Measurements from ENCODE around the gene HCN3.

The HCN3 gene

DNA sequence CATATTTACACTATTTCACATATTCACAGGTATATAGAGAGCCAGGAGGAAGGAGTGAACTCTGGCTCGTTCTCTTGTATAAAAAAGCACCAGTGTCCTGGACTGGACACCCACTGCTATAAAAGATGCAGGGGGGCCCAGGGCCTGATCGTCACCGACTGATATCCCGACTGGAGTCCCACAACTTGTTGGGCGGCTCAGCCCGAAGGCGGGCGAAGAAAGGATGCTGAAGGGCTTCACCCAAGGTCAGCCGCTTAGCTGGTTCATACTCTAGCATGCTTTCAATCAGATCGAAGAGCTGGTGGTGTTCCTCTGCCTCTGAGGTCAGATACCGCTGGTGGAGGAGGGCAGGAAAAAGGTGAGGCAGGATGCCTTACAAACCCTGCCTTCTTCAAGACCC lies 14.2 kb upstream of the HCN3 start:
- H3K4me1 Mint-ChIP-seq (ENCODE audit: low read depth), result peaks cover 31% of the 10 kb centered on the region
- H3K4me3 Mint-ChIP-seq, result peak overlapping the region; percentile 60
- peaks cover 61% of the 10 kb centered on the region for H3K36me3 Mint-ChIP-seq (ENCODE audit: low read depth)
- H3K9me3 Mint-ChIP-seq, result no peaks in the 10 kb centered on the region
- H3K27ac Mint-ChIP-seq, result peak overlapping the region; percentile 36
- no peaks in the 10 kb centered on the region for H3K27me3 Mint-ChIP-seq (ENCODE audit: low read depth)

DNA sequence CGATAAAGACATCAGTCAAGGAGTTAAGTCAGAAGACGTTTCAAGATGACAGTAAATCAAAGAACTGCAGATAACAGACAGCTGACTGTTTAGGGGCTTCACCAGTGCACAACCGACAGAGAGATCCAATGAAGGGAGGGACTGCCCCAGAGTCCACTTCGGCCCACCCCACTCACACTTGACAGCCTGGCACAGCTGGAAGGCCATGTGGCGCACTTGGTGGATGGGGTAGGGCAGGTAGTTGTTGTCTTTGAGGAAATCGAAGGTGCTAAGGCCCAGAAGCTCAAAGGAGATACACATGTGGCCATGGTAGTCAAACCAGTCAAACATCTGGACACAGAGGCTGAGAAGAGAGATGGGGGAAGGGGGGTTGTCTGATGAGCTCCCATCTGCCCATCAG lies 10.7 kb upstream of the HCN3 start:
- peaks cover 28% of the 10 kb centered on the region for H3K4me1 Mint-ChIP-seq (ENCODE audit: low read depth)
- no peaks in the 10 kb centered on the region for H3K9me3 Mint-ChIP-seq
- H3K36me3 Mint-ChIP-seq (ENCODE audit: low read depth), result peaks cover 64% of the 10 kb centered on the region
- H3K27me3 Mint-ChIP-seq (ENCODE audit: low read depth), result no peaks in the 10 kb centered on the region
- H3K27ac Mint-ChIP-seq, result no peak overlapping the region
- H3K4me3 Mint-ChIP-seq, result no peak overlapping the region

DNA sequence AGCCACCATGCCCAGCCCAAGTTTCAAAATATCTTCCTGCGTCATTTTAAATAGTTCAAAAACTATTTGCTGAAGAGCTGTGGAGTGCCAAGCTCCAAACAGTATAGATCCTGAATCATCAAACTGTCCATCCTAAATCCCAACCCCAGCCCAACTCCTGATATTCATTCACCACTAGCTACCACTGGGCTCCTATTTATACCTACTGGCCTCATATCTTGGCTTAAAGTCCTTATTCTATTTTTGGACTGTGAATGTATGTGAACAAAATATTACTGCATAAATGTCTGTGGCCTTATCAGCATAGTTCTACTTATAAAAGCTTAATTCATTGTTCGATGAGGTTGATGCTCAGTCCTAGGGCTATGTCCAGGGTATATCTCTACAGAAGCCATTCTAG lies 9.9 kb upstream of the HCN3 start:
- no peaks in the 10 kb centered on the region for H3K27me3 Mint-ChIP-seq (ENCODE audit: low read depth)
- H3K4me1 Mint-ChIP-seq (ENCODE audit: low read depth), result peaks cover 27% of the 10 kb centered on the region
- H3K27ac Mint-ChIP-seq, result no peak overlapping the region
- no peak overlapping the region for H3K4me3 Mint-ChIP-seq
- H3K9me3 Mint-ChIP-seq, result no peaks in the 10 kb centered on the region
- H3K36me3 Mint-ChIP-seq (ENCODE audit: low read depth), result peaks cover 64% of the 10 kb centered on the region

DNA sequence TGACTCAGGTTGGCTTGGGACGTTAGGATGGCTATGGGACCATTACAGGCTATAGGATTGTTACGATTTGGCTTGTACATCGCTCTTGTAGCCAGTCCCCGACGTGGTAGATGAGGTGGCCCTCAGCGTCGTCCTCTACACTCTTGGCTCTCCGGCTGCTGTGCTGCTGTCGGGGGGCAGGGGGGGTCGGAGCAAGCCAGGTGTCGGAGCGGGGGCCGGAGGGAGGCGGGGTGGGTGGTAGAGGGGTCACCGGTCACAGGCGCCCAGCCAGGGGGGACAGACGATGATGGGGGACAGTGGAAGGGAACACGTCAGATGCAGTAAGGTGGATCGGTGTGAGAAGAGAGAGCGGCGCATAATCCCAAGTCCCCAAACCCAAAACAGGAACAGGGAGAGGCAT lies 8.6 kb upstream of the HCN3 start:
- H3K9me3 Mint-ChIP-seq, result no peaks in the 10 kb centered on the region
- peaks cover 23% of the 10 kb centered on the region for H3K4me1 Mint-ChIP-seq (ENCODE audit: low read depth)
- H3K4me3 Mint-ChIP-seq, result no peak overlapping the region
- peaks cover 60% of the 10 kb centered on the region for H3K36me3 Mint-ChIP-seq (ENCODE audit: low read depth)
- no peak overlapping the region for H3K27ac Mint-ChIP-seq
- no peaks in the 10 kb centered on the region for H3K27me3 Mint-ChIP-seq (ENCODE audit: low read depth)

DNA sequence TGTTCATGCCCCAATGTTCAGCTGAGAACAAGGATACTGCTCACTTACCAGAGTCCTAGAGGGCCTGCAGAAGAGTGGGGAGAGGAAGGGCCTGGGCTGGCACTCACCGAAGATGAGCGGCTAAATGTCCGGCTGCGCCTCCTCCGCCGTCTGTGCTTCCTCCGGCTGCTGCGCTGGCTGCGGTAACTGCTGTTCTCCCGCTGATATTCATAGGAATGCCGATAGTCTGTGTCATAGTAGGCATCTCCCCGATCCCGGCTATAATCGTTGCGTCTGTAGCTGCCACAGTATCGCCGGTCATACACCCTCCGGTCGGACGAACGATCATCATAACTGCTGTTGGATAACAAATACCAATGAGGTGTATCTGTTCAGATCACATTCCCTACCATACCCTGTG lies 7.9 kb upstream of the HCN3 start:
- Mint-ChIP-seq H3K9me3 (no peaks in the 10 kb centered on the region), H3K4me1 (ENCODE audit: low read depth) (peaks cover 24% of the 10 kb centered on the region), H3K27me3 (ENCODE audit: low read depth) (no peaks in the 10 kb centered on the region), H3K27ac (no peak overlapping the region), H3K4me3 (no peak overlapping the region), H3K36me3 (ENCODE audit: low read depth) (peaks cover 54% of the 10 kb centered on the region)

DNA sequence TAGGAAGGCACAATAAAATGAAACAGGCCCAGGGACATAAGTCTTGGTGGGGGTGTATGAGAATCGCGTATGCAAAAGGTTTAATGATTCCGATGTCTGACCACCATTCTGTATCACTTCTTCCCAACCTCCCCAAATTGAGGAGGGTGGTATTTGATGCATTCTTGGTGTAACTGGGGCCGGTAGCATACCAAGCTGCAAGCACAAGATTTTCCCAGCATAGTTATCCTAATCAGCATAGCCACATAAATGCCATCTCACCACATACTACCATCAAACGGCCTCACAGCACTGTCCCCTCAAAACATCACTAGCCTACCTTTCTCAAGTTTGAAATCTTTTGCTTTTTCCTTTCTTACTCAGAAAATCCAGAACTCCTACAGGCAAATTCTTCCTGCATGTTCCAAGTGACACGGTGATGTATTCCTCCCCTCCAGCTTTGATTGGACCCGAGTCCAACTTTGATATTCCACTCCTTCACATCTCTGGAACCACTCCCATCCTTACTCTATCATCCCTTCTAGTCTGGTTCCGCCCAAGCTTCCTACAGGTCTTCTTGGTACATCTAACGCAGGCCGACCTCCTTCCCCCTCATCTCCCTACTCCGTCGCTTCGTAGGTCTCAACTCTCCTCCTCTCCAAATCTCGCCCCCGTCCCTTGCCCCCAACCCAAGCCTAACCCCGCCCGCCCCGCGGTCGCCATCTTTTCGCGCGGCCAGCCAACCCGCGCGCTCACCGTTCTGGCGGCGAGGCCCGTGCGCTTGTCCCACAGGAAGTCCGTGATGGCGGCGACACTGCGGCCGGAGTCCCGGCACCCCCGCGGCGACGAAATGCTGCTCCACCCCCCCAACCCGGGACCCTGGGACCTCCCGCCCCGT lies 4.6 kb upstream of the HCN3 start:
- peak overlapping the region; percentile 97 for H3K4me3 Mint-ChIP-seq
- no peaks in the 10 kb centered on the region for H3K9me3 Mint-ChIP-seq
- H3K36me3 Mint-ChIP-seq (ENCODE audit: low read depth), result peaks cover 30% of the 10 kb centered on the region
- H3K27me3 Mint-ChIP-seq (ENCODE audit: low read depth), result no peaks in the 10 kb centered on the region
- peak overlapping the region; percentile 92 for H3K27ac Mint-ChIP-seq
- peaks cover 35% of the 10 kb centered on the region for H3K4me1 Mint-ChIP-seq (ENCODE audit: low read depth)

DNA sequence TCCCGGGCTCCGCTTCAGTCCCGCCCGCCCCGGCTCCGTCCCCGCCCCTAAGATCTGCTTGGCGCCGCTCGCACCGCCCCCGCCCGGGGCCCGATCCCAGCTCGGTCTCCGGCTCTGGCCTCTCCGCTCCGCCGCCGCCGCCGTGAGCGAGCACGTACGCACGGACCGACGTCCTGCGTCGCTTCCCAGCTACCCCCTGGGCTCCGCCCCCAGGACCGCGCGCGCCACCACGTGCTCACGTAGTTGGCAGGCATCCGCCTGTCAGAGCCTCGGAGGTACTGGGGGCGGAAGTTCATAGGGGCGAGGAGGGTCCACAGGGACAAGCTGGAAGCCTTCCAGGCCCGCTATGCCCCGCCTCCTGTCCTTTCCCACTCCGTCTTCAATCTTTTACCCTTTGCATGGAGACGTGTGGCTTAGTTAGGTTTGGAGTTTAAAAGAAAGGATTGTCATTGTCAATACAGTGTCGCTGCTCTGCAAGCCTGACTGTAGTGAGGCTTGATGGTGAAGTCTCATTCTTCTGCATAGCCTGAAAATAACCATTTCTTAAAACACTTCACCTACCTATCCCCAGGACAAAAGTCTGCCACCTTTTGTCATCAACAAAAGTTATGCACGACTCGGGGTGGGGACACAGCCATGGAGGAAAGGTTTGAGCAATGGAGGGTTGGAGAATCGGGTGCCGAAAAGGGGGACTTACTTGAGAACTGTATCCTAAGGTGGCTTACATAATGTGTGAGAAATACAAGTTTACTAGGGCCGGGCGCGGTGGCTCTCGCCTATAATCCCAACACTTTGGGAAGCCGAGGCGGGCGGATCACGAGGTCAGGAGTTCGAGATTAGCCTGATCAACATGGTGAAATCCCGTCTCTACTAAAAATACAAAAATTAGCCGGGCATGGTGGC lies 3.7 kb upstream of the HCN3 start, which contains the start of gene CLK2:
Gene CLK2, minus strand, starts transcription at position 162 of the 903 bp plus-strand sequence. CDS start 2,527 bp downstream, outside the sequence.
- H3K27me3 Mint-ChIP-seq (ENCODE audit: low read depth), result no peaks in the 10 kb centered on the region
- peak within 1 kb of the TSS; percentile 97 for H3K4me3 Mint-ChIP-seq
- peaks cover 38% of the 10 kb centered on the region for H3K4me1 Mint-ChIP-seq (ENCODE audit: low read depth)
- peaks cover 25% of the 10 kb centered on the region for H3K36me3 Mint-ChIP-seq (ENCODE audit: low read depth)
- H3K9me3 Mint-ChIP-seq, result no peaks in the 10 kb centered on the region
- H3K27ac Mint-ChIP-seq, result peak within 1 kb of the TSS; percentile 92

DNA sequence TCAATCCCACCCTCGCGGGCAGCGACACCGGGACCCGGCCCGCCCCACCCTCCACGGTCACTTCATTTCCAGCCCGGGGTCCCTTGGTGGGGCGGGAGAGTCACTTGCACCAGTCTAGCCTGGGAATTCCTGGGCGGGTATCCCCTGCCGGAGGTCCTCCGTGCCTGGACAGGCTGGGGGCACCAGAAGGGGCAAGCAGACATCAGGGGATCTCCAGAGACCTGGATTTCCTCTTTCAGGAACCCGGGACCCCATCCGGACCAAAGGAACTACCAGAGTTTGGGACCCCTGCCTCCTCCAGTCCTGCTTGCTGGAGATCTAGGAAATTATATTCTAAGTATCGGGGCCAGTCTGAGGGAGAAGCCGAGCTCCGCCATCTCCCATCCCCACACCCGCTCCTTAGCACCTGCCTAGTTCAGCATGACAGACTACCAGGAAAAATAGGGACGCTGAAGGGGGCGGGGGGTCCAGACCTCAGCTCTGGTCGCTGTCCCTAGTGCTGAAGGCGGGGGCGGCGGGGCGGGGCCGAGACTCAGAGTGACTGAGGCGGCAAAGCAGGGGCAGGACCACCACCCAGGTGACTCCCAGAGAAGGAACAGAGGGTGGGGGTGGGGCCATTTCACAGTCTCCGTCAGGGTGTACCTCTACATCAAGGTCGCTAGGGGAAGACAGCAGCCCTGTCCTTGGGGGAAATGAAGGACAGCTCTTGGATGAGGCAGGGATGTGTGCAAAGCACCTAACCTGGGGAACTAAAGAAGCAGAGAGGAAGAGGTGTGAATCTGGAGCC lies 832 bp downstream of the HCN3 start:
- Mint-ChIP-seq H3K27ac (no peak overlapping the region), H3K9me3 (no peaks in the 10 kb centered on the region), H3K27me3 (ENCODE audit: low read depth) (peaks cover 5% of the 10 kb centered on the region), H3K4me1 (ENCODE audit: low read depth) (peaks cover 22% of the 10 kb centered on the region), H3K36me3 (ENCODE audit: low read depth) (no peaks in the 10 kb centered on the region), H3K4me3 (peak overlapping the region; percentile 28)

DNA sequence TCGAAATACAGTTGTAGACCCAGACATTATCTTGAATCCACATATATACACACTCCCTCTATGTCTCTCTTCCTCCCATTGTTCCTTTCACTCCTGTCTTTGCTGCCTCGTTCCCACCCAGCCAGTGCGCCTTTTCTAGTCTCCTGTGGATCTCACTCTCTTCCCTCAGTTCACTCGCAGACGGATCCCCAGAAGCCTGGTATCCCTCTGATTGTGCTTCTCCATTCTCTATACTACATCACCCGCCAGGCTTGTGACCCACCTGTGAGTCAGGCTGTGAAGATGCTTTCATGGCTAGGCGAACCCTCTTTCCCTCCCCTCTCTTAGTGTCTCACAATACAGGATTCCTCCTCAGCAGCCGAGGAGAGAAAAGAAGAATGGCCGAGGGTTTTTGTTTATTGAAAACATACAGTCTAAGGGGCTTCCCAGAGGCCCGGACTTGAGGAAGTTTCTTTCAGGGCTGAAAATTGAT lies 1.5 kb downstream of the HCN3 start:
- Mint-ChIP-seq H3K9me3 (no peaks in the 10 kb centered on the region), H3K4me1 (ENCODE audit: low read depth) (peaks cover 19% of the 10 kb centered on the region), H3K27ac (no peak overlapping the region), H3K27me3 (ENCODE audit: low read depth) (peaks cover 5% of the 10 kb centered on the region), H3K36me3 (ENCODE audit: low read depth) (no peaks in the 10 kb centered on the region), H3K4me3 (peak overlapping the region; percentile 74)

DNA sequence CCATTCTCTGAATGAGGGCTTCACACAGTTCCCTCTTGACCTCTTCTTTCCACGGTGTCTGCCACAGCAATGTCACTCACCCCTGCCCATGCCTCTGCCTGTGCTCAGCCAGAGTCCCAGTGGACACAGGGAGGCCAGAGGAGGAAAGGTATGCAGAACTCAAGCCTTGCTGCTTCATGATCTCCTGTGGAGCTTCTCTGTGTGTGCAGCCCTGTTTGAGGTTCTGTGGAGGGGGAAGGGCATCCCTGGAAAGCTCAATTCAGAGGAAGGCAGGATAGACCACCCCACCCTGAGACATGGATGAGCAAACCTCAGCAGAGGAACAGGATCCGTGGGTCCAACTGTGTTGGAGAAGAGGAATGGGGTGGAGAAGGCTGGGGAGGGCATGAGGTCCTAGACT lies 2.0 kb downstream of the HCN3 start:
- H3K36me3 Mint-ChIP-seq (ENCODE audit: low read depth), result no peaks in the 10 kb centered on the region
- H3K4me1 Mint-ChIP-seq (ENCODE audit: low read depth), result peaks cover 17% of the 10 kb centered on the region
- no peaks in the 10 kb centered on the region for H3K9me3 Mint-ChIP-seq
- peaks cover 5% of the 10 kb centered on the region for H3K27me3 Mint-ChIP-seq (ENCODE audit: low read depth)
- H3K4me3 Mint-ChIP-seq, result no peak overlapping the region
- H3K27ac Mint-ChIP-seq, result no peak overlapping the region

DNA sequence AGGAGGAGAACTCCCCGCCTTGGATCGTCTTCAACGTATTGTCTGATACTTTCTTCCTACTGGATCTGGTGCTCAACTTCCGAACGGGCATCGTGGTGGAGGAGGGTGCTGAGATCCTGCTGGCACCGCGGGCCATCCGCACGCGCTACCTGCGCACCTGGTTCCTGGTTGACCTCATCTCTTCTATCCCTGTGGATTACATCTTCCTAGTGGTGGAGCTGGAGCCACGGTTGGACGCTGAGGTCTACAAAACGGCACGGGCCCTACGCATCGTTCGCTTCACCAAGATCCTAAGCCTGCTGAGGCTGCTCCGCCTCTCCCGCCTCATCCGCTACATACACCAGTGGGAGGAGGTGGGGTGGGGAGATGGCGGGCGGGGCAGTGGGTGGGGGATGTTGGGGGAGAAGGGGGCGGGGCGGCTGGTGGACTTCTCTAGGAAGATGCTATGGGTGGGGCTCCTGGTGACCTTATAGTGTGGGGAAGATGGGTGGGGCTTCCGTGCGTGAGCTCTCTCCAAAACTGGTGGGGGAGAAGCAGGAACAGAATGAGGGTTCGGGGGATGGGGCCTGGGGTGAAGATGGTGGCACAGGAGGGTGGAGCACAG lies 5.3 kb downstream of the HCN3 start:
- H3K36me3 Mint-ChIP-seq (ENCODE audit: low read depth), result no peaks in the 10 kb centered on the region
- H3K4me3 Mint-ChIP-seq, result no peak overlapping the region
- H3K9me3 Mint-ChIP-seq, result no peaks in the 10 kb centered on the region
- peaks cover 5% of the 10 kb centered on the region for H3K27me3 Mint-ChIP-seq (ENCODE audit: low read depth)
- H3K4me1 Mint-ChIP-seq (ENCODE audit: low read depth), result peaks cover 4% of the 10 kb centered on the region
- H3K27ac Mint-ChIP-seq, result no peak overlapping the region

DNA sequence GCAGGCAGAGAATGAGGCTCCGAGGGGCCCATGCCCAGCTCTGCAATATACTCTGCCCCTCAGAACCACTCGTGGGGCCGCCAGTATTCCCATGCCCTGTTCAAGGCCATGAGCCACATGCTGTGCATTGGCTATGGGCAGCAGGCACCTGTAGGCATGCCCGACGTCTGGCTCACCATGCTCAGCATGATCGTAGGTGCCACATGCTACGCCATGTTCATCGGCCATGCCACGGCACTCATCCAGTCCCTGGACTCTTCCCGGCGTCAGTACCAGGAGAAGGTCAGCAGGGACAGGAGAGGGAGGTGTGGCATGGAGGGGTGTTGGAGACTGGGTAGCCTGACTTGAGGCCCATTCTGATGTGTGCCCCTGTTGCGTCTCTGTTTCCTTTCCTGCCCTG lies 7.2 kb downstream of the HCN3 start:
- Mint-ChIP-seq H3K9me3 (no peaks in the 10 kb centered on the region), H3K36me3 (ENCODE audit: low read depth) (no peaks in the 10 kb centered on the region), H3K4me3 (no peak overlapping the region), H3K4me1 (ENCODE audit: low read depth) (no peaks in the 10 kb centered on the region), H3K27ac (no peak overlapping the region), H3K27me3 (ENCODE audit: low read depth) (peaks cover 1% of the 10 kb centered on the region)

DNA sequence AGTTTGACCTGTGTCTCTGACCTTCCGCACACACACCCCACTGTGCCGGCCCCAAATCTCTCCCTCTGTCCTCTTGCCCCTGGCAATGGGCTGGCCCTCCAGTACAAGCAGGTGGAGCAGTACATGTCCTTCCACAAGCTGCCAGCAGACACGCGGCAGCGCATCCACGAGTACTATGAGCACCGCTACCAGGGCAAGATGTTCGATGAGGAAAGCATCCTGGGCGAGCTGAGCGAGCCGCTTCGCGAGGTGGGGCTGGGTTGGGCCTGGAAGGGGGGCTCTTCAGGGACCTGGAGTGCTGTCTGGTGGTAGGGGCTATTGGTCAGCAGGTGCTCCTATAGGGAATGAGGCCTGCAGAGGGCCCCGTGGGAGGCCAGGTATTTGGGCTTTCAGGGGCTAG lies 7.8 kb downstream of the HCN3 start:
- Mint-ChIP-seq H3K27me3 (ENCODE audit: low read depth) (peaks cover 2% of the 10 kb centered on the region), H3K36me3 (ENCODE audit: low read depth) (no peaks in the 10 kb centered on the region), H3K4me1 (ENCODE audit: low read depth) (no peaks in the 10 kb centered on the region), H3K27ac (no peak overlapping the region), H3K9me3 (no peaks in the 10 kb centered on the region), H3K4me3 (no peak overlapping the region)

DNA sequence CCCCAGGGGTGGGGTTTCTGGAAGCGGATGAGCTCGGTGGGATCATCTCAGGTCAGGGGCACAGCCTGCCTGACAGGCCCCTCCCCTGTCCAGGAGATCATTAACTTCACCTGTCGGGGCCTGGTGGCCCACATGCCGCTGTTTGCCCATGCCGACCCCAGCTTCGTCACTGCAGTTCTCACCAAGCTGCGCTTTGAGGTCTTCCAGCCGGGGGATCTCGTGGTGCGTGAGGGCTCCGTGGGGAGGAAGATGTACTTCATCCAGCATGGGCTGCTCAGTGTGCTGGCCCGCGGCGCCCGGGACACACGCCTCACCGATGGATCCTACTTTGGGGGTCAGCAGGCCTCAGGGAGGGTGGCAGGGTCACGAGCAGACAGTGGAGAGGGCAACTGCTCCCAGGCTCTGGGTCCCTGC lies 8.4 kb downstream of the HCN3 start:
- no peaks in the 10 kb centered on the region for H3K4me1 Mint-ChIP-seq (ENCODE audit: low read depth)
- no peak overlapping the region for H3K27ac Mint-ChIP-seq
- H3K36me3 Mint-ChIP-seq (ENCODE audit: low read depth), result no peaks in the 10 kb centered on the region
- H3K9me3 Mint-ChIP-seq, result no peaks in the 10 kb centered on the region
- no peak overlapping the region for H3K4me3 Mint-ChIP-seq
- H3K27me3 Mint-ChIP-seq (ENCODE audit: low read depth), result peaks cover 5% of the 10 kb centered on the region
